Prostate gland (tissue), 2 donors: Measurements from ENCODE around the gene SLC10A2. TPM values are rescaled to one million over a fixed set of nuclear protein-coding genes. Genes with fewer than 3 reads are reported as not detected.

Source experiments
- DNase-seq: peaks from one replicate; pipeline ENCODE4 v3.0.0-alpha.2; 2019; ENCODE audit warnings: low spot score
- H3K27ac ChIP-seq, 2 donors: fragments of 200-600 bp; sonication (generic); 2 replicates each; pipeline ENCODE4 v1.5.1; 2017 to 2019
- H3K27me3 ChIP-seq: fragments of 200-600 bp; sonication (generic); replicated peaks from 2 replicates; pipeline ENCODE4 v1.5.1; 2019; ENCODE audit not compliant: insufficient read depth
- H3K36me3 ChIP-seq, 2 donors: fragments of 200-600 bp; sonication (generic); 1 replicate in 1 of 2; 2 replicates in 1 of 2; pipeline versions ENCODE4 v1.5.1 to v1.8.1; 2017 to 2019
- H3K4me1 ChIP-seq: fragments of 200-600 bp; sonication (generic); replicated peaks from 2 replicates; pipeline ENCODE4 v1.5.1; 2019
- H3K4me3 ChIP-seq, 2 donors: fragments of 200-600 bp; sonication (generic); 2 replicates each; pipeline ENCODE4 v1.5.1; 2017 to 2019
- H3K9me3 ChIP-seq: fragments of 200-600 bp; sonication (generic); 2 replicates; pipeline ENCODE4 v1.5.1; 2017
- POLR2A ChIP-seq: fragments of 450-650 bp; IDR thresholded peaks from one replicate; pipeline ENCODE4 v1.6.1; 2016; ENCODE audit warnings: antibody characterized with exemption, mild to moderate bottlenecking
- POLR2AphosphoS5 ChIP-seq: sonication (generic); formaldehyde crosslinking; IDR thresholded peaks from one replicate; pipeline ENCODE4 v1.6.1; 2017; ENCODE audit warnings: antibody characterized with exemption
- WGBS: methylation state at CpG from one replicate; pipeline ENCODE4 v1.1.5; 2018; 5-methylcytosine and 5-hydroxymethylcytosine counted together
- intact Hi-C: fragments of 100-400 bp; cut with DNase I; formaldehyde crosslinking; loops from one replicate; pipeline ENCODE4 v1.14.2; 2022
- total RNA-seq, 2 donors: library from RNA; depleted of rRNA; stranded (reverse); fragments of >200 nt; gene quantifications; one replicate each; pipeline ENCODE4 v1.1.0, GENCODE V29; 2016
- TF ChIP-seq, protein P1 (sequence below), 4 experiments: fragments of 200-600 bp in 2 of 4; fragments of 450-650 bp in 2 of 4; sonication (generic) in 2 of 4; IDR thresholded peaks; 1 replicate in 3 of 4; 2 replicates in 1 of 4; pipeline ENCODE4 v1.5.1; 2016 to 2019; ENCODE audit warnings: antibody characterized with exemption in 4 of 4, mild to moderate bottlenecking in 2 of 4, moderate library complexity in 2 of 4

SLC10A2 gene
- total RNA-seq, 2 donors from 2014 or later = not detected

DNA sequence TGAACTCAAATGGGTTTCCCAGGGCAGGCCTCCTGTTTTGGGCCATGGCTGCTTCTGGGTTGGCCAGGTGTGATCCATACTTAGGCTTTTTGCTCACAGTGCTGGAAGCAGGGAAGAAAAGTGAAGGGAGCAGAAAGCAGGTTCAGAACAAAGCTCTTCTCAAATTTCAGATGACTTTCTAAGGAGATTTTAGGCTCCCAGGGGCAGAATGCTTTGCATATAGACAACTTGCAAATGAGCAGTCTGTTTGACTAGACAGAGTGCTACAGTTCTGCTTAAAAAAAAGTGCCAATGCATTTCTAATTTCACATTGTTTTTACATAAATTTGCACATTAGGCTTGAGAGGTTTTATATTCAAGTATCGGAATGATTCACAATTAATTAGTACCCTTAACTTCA is 2.6 kb upstream of the SLC10A2 start:
- no peak for DNase-seq
- H3K4me1 ChIP-seq = no peaks in the 10 kb centered on the region
- H3K36me3 ChIP-seq = no peaks in the 10 kb centered on the region
- WGBS = 91% methylated on average over 1 of the region's 1 CpG
- intact Hi-C loops = no loop called here
- no peak overlapping the region for H3K4me3 ChIP-seq
- H3K27ac ChIP-seq = no peak overlapping the region
- TF ChIP-seq POLR2AphosphoS5 = no peak
- TF ChIP-seq, protein P1, sequence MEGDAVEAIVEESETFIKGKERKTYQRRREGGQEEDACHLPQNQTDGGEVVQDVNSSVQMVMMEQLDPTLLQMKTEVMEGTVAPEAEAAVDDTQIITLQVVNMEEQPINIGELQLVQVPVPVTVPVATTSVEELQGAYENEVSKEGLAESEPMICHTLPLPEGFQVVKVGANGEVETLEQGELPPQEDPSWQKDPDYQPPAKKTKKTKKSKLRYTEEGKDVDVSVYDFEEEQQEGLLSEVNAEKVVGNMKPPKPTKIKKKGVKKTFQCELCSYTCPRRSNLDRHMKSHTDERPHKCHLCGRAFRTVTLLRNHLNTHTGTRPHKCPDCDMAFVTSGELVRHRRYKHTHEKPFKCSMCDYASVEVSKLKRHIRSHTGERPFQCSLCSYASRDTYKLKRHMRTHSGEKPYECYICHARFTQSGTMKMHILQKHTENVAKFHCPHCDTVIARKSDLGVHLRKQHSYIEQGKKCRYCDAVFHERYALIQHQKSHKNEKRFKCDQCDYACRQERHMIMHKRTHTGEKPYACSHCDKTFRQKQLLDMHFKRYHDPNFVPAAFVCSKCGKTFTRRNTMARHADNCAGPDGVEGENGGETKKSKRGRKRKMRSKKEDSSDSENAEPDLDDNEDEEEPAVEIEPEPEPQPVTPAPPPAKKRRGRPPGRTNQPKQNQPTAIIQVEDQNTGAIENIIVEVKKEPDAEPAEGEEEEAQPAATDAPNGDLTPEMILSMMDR (IDR thresholded peaks at IDR 0.05) = no peak
- no peak for TF ChIP-seq POLR2A
- H3K9me3 ChIP-seq = no peaks in the 10 kb centered on the region
- H3K27me3 ChIP-seq = no peaks in the 10 kb centered on the region

DNA sequence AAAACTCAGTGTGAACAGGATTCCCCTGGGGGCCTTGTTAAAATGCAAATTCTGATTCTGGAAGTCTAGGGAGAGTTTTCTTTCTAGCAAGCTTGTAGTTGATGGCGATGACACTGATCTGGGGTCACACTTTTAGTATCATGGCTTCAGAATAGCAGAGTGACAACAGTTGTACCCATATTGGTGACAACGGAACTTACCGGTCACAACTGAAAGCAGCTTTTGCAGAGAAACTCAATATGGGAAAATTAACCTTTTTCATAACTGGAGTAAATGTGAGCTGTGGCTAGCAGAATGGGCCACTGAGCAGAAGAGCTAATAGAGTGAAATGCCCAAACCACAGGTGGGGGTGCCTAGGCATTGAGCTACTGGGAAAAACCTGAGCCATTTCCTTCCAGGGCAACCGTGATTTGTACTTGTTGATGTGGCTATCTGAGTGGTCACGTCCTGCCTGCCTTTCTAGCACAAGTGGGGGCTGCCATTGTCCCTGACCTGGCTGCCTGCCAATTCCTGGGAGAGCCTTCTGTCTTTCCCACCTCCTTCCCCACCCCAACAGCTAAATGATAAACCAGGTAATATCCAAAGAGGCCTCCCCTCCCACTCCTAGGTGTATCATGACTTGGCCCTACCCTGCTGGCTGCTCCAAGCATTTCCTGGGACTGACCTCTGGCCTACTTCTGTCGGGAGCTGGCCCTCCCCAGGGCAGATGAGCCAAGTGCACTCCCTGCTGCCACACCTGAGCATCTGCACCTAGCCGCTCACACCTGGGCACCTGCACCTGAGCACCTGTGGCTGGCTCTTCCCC is 1.7 kb upstream of the SLC10A2 start:
- no peaks in the 10 kb centered on the region for H3K9me3 ChIP-seq
- 84% methylated on average over 7 of the region's 7 CpGs for WGBS
- TF ChIP-seq, protein P1 (IDR thresholded peaks at IDR 0.05) = no peak
- TF ChIP-seq POLR2A (no peak), POLR2AphosphoS5 (no peak)

GRCh38 chr13:103066781-103067345 is 646 bp upstream of the SLC10A2 start:
- 37% methylated on average over 3 of the region's 3 CpGs for WGBS

More for the DNA sequence above, 1.7 kb upstream of the SLC10A2 start:
- no peaks in the 10 kb centered on the region for H3K4me1 ChIP-seq
- no peaks in the 10 kb centered on the region for H3K36me3 ChIP-seq
- no peaks in the 10 kb centered on the region for H3K27me3 ChIP-seq
- no peak overlapping the region for H3K27ac ChIP-seq
- intact Hi-C loops = no loop called here
- no peak for DNase-seq
- H3K4me3 ChIP-seq = no peak overlapping the region

GRCh38 chr13:103063376-103063775 is 2.8 kb downstream of the SLC10A2 start:
- intact Hi-C loops = no loop called here
- DNase-seq = no peak

More at GRCh38 chr13:103066781-103067345, 646 bp upstream of the SLC10A2 start:
- Histone ChIP-seq H3K9me3 (no peaks in the 10 kb centered on the region), H3K4me1 (no peaks in the 10 kb centered on the region), H3K27me3 (no peaks in the 10 kb centered on the region), H3K4me3 (no peak overlapping the region), H3K27ac (no peak overlapping the region), H3K36me3 (no peaks in the 10 kb centered on the region)
- intact Hi-C loops = no loop called here
- TF ChIP-seq, protein P1 (IDR thresholded peaks at IDR 0.05) = no peak
- TF ChIP-seq POLR2A (no peak), POLR2AphosphoS5 (no peak)
- DNase-seq = no peak

More at GRCh38 chr13:103063376-103063775, 2.8 kb downstream of the SLC10A2 start:
- H3K27ac ChIP-seq = no peak overlapping the region
- no peaks in the 10 kb centered on the region for H3K27me3 ChIP-seq
- 97% methylated on average over 4 of the region's 4 CpGs for WGBS
- no peaks in the 10 kb centered on the region for H3K36me3 ChIP-seq
- no peaks in the 10 kb centered on the region for H3K4me1 ChIP-seq
- no peak overlapping the region for H3K4me3 ChIP-seq
- no peaks in the 10 kb centered on the region for H3K9me3 ChIP-seq
- TF ChIP-seq POLR2A (no peak), POLR2AphosphoS5 (no peak)
- TF ChIP-seq, protein P1 (IDR thresholded peaks at IDR 0.05) = no peak
